ENCODE results near the gene TSPAN15.

Gene TSPAN15

GRCh38 chr10:69466158-69466490 is 14.9 kb downstream of the TSPAN15 start:
- Histone ChIP-seq H2AFZ (ENCODE audit: low read depth, low read length) (no peak overlapping the region), H3K79me2 (ENCODE audit: insufficient read depth, low read length) (no peaks in the 10 kb centered on the region), H3K4me1 (ENCODE audit: insufficient read depth, low read length) (0 out of 2 replicates have a peak, but pooled peaks cover 3% of the 10 kb centered on the region), H3K36me3 (ENCODE audit: insufficient read depth, low read length) (no peaks in the 10 kb centered on the region), H3K9ac (ENCODE audit: low read depth, low read length) (no peak overlapping the region), H3K27me3 (ENCODE audit: insufficient read depth, low read length, poor library complexity) (no peaks in the 10 kb centered on the region), H3K9me3 (ENCODE audit: insufficient read depth, low read length, severe bottlenecking) (no peaks in the 10 kb centered on the region), H4K20me1 (ENCODE audit: insufficient read depth, low read length) (no peaks in the 10 kb centered on the region; the same call in 1 of the 2 replicates), H3K4me3 (ENCODE audit: low read depth in 1 of 2, low read length in 2 of 2) (no peak overlapping the region), H3K27ac (ENCODE audit: low read length) (no peak overlapping the region), H3K4me2 (ENCODE audit: insufficient read depth, low read length) (no peak overlapping the region)
- DNase-seq (no peak), ATAC-seq (ENCODE audit: insufficient read depth, low read depth) (no peak)
- TF ChIP-seq EZH2 (IDR thresholded peaks at IDR 0.05; ENCODE audit: borderline replicate concordance, low read depth, low read length, severe bottlenecking) (no peak), CTCF (IDR thresholded peaks at IDR 0.05; ENCODE audit: borderline replicate concordance, extremely low read depth, low read length, poor library complexity, severe bottlenecking) (no peak)

DNA sequence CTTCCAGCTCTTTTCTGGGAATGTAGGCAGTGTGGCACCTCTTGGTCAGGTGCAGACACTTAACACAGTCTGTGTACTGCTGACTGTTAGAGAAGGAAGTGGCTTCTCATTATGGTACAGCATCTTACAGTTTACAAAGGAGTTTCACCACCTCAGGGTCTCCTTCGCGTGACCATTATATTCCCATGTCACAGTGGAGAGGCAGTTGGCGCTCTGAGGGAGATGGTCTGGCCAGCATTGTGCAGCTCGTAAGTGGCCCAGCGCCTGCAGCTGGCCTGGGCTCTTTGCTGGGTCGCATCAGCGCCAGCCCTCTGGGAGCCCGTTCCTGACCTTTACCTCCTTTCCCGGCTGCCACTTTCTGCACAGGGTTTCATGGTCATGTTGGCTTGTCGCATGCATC is 15.4 kb downstream of the TSPAN15 start:
- TF ChIP-seq CTCF (IDR thresholded peaks at IDR 0.05; ENCODE audit: borderline replicate concordance, extremely low read depth, low read length, poor library complexity, severe bottlenecking): no peak
- no peak for TF ChIP-seq EZH2 (IDR thresholded peaks at IDR 0.05; ENCODE audit: borderline replicate concordance, low read depth, low read length, severe bottlenecking)
- H3K4me1 ChIP-seq (ENCODE audit: insufficient read depth, low read length): no peaks in the 10 kb centered on the region
- no peak overlapping the region for H3K9ac ChIP-seq (ENCODE audit: low read depth, low read length)

GRCh38 chr10:69467928-69468750 is 16.9 kb downstream of the TSPAN15 start:
- no peaks in the 10 kb centered on the region; the same call in 1 of the 2 replicates for H4K20me1 ChIP-seq (ENCODE audit: insufficient read depth, low read length)
- no peaks in the 10 kb centered on the region for H3K4me1 ChIP-seq (ENCODE audit: insufficient read depth, low read length)
- no peaks in the 10 kb centered on the region for H3K27me3 ChIP-seq (ENCODE audit: insufficient read depth, low read length, poor library complexity)
- no peaks in the 10 kb centered on the region for H3K36me3 ChIP-seq (ENCODE audit: insufficient read depth, low read length)
- TF ChIP-seq EZH2 (IDR thresholded peaks at IDR 0.05; ENCODE audit: borderline replicate concordance, low read depth, low read length, severe bottlenecking): no peak
- H3K9me3 ChIP-seq (ENCODE audit: insufficient read depth, low read length, severe bottlenecking): no peaks in the 10 kb centered on the region
- H3K4me3 ChIP-seq (ENCODE audit: low read depth in 1 of 2, low read length in 2 of 2): no peak overlapping the region
- ATAC-seq (ENCODE audit: insufficient read depth, low read depth) (no peak), DNase-seq (no peak)
- no peak overlapping the region for H3K27ac ChIP-seq (ENCODE audit: low read length)
- H3K9ac ChIP-seq (ENCODE audit: low read depth, low read length): no peak overlapping the region
- no peaks in the 10 kb centered on the region for H3K79me2 ChIP-seq (ENCODE audit: insufficient read depth, low read length)
- no peak overlapping the region for H2AFZ ChIP-seq (ENCODE audit: low read depth, low read length)
- H3K4me2 ChIP-seq (ENCODE audit: insufficient read depth, low read length): no peak overlapping the region

More for the DNA sequence above, 15.4 kb downstream of the TSPAN15 start:
- no peaks in the 10 kb centered on the region for H3K9me3 ChIP-seq (ENCODE audit: insufficient read depth, low read length, severe bottlenecking)
- no peak overlapping the region for H3K27ac ChIP-seq (ENCODE audit: low read length)
- DNase-seq: no peak
- H3K4me3 ChIP-seq (ENCODE audit: low read depth in 1 of 2, low read length in 2 of 2): no peak overlapping the region
- H3K36me3 ChIP-seq (ENCODE audit: insufficient read depth, low read length): no peaks in the 10 kb centered on the region
- no peak overlapping the region for H2AFZ ChIP-seq (ENCODE audit: low read depth, low read length)
- ATAC-seq (ENCODE audit: insufficient read depth, low read depth): no peak
- H3K4me2 ChIP-seq (ENCODE audit: insufficient read depth, low read length): no peak overlapping the region
- H4K20me1 ChIP-seq (ENCODE audit: insufficient read depth, low read length): no peaks in the 10 kb centered on the region; the same call in 1 of the 2 replicates
- H3K27me3 ChIP-seq (ENCODE audit: insufficient read depth, low read length, poor library complexity): no peaks in the 10 kb centered on the region
- no peaks in the 10 kb centered on the region for H3K79me2 ChIP-seq (ENCODE audit: insufficient read depth, low read length)

DNA sequence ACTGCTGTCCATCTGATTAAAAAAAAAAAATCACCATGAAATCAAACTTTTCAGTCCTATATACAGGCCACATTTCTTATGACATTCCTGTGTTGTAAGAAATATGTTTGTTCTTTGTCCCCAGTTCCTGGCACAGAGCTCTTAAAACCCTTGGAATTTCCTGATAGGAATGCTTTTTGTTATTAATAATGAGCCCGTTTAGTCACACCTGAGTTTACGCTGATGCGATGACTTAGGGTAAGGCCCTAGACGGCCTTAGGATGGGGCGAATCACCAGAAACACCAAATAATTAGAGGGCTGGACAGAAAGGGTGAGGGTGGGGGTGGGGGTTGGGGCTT is 17.5 kb downstream of the TSPAN15 start:
- DNase-seq (no peak), ATAC-seq (ENCODE audit: insufficient read depth, low read depth) (no peak)
- Histone ChIP-seq H3K4me2 (ENCODE audit: insufficient read depth, low read length) (no peak overlapping the region), H3K9ac (ENCODE audit: low read depth, low read length) (no peak overlapping the region), H3K27ac (ENCODE audit: low read length) (no peak overlapping the region), H3K4me1 (ENCODE audit: insufficient read depth, low read length) (no peaks in the 10 kb centered on the region), H3K36me3 (ENCODE audit: insufficient read depth, low read length) (no peaks in the 10 kb centered on the region), H3K79me2 (ENCODE audit: insufficient read depth, low read length) (no peaks in the 10 kb centered on the region), H3K27me3 (ENCODE audit: insufficient read depth, low read length, poor library complexity) (no peaks in the 10 kb centered on the region), H2AFZ (ENCODE audit: low read depth, low read length) (no peak overlapping the region), H4K20me1 (ENCODE audit: insufficient read depth, low read length) (no peaks in the 10 kb centered on the region; the same call in 1 of the 2 replicates), H3K4me3 (ENCODE audit: low read depth in 1 of 2, low read length in 2 of 2) (no peak overlapping the region), H3K9me3 (ENCODE audit: insufficient read depth, low read length, severe bottlenecking) (no peaks in the 10 kb centered on the region)
- TF ChIP-seq EZH2 (IDR thresholded peaks at IDR 0.05; ENCODE audit: borderline replicate concordance, low read depth, low read length, severe bottlenecking): no peak
- TF ChIP-seq CTCF (IDR thresholded peaks at IDR 0.05; ENCODE audit: borderline replicate concordance, extremely low read depth, low read length, poor library complexity, severe bottlenecking): no peak

Data from DND-41 (cell line).